SHP77 treated with DMSO at 0.1 percent for 48 hours (cell line): ENCODE results near the gene USF1.

Experiments
- DNase-seq: peaks from one replicate; lab custom pipeline; 2025; lab: John Stamatoyannopoulos, UW

Gene USF1, protein sequence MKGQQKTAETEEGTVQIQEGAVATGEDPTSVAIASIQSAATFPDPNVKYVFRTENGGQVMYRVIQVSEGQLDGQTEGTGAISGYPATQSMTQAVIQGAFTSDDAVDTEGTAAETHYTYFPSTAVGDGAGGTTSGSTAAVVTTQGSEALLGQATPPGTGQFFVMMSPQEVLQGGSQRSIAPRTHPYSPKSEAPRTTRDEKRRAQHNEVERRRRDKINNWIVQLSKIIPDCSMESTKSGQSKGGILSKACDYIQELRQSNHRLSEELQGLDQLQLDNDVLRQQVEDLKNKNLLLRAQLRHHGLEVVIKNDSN

GRCh38 chr1:161045736-161046604 is at the start of gene USF1:
Gene USF1 (minus strand): TSS chr1:161045977. CDS start chr1:161043275, 2,702 bp downstream.
- peak; percentile 97 for DNase-seq

GRCh38 chr1:161095230-161095629 is 49.5 kb upstream of the USF1 start:
- DNase-seq, result no peak

DNA sequence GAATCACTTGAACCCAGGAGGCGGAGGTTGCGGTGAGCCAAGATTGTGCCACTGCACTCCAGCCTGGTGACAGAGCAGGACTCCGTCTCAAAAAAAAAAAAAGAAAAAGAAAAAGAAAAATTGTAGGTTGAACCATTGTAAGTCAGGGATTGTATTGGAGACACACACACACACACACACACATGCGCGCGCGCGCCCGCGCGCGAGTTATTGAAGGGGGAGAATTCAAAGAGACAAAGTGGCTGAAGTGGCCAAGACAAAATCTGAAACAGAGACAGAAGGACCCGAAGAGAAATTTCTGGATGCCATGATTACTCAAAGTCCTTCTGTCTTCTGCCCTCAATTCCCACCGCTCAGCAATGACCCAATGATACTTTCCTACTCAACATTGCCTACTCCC is 48.7 kb upstream of the USF1 start:
- DNase-seq, result no peak

- DNase-seq, result no peak
These were observed 46.8 kb upstream of the USF1 start for GRCh38 chr1:161092621-161093028.

DNA sequence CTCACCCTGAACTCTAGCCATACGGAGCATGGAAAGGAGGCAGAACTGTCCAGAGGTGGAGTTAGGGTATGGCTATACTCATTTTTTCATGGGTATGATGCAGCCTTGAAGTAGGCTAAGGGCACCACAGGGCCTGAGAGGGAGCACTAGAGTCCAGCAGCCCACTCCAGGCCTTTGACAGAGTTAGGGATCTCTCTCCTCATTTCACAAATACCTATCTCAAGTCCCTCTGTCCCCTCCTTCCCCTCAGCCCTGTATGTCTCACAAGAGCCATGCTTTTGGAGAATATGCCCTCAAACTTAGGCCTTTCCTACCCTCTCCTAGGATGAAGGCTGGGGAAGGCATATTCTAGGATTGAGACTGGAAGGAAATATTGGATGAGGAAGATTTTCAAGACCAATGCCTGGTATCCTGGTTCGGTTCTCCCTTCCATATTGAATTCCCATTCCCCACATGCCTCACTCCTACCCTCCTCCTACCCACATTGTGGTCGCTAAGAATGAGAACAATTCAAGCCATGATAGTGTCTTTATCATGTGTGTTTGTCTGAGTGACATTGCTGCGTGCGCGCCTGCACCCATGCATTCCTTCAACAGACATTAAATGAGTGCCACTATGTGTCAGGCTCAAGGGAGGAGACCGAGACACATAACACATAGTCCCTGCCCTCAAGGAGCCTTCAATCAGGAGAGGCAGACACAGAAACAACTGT is 46.2 kb upstream of the USF1 start:
- no peak for DNase-seq

DNA sequence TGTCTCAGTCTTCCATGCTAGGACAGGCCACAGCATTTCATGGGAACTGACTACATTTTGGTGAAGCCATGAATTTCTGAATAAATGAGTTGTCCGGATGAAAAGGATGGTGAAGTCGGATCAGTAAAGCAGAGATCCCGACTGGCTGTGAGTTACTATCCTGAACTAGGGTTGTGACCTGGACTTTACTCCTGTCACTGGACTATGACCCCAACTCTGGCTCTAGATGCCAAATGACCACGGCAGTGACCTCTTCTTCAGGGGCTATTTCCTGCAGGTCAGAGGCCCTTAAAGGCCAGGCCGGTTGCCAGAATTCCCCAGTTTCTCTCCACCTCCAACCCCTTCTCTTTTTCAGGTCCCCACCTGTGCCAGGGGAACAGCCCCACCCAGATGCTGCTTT is 45.3 kb upstream of the USF1 start:
- DNase-seq, result no peak

DNA sequence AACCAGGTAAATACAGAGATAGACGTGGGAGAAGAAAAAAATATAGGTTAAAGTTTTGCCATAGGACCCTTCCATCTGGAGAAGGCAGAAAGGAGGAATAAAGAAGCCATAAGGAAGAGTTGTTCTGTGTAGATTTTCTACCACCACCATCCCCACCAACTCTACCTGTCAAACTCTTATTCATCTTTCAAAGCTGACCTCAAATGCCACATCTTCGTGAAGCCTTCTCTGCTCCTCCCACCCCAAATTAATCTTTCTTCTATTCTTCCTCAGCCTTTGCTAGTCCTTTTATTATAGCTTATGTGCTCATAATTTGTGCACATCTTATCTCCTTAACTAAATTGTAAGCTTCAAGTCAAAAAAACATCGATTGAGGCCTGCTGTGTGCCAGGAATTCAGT is 44.8 kb upstream of the USF1 start:
- no peak for DNase-seq

DNA sequence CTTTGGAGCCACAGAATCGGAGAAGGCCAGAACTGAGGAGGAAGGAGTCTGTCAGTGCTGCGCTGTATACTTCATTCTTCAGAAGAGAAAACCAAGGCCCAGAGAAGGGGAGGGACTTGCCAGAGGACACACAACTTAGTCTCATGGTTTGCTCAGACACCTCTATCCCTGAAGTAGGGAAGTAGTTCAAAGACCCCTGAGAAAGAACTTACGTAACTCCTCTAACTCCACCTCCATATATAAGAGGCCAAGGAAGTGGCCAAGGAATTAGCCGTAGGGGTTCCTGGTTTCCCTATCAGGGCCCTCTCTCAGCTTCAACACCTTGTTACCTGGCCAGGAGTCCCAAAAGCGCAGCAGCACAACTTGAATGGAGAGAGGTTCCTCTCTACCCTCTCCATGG is 44.2 kb upstream of the USF1 start:
- DNase-seq, result no peak

DNA sequence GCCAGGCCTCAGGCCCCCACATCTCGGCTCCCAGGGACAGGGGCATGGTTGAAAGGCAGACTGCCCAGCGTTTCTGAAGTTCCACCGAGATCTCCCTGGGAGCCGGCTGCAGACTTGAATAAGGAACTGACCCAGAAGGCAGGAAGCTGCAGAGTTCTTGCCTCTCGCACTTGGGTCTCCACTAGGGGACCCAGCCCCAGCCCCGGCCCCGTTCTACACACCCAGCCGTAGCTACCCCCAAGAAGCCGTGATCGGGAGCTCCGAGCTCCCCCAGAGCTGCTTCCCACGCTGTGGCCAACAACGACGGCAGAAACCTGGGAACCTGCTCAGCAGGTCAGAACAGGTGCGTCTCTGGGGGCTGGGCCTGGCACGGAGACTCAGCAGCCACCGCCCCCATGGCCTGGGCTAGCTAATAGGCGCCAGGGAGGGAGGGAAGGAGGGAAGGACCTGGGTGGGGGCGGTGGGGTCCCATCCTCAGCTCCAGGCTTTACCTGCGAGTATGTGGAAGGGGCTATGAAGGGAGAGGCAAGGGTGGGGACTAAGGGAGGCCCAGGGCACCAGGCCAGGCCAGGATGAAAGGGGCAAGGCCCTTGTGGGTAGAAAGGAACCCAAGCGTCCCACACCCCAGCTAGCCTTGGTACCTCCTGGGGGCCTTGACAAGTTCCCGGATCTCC is 43.6 kb upstream of the USF1 start, which contains the start of gene NECTIN4:
NECTIN4 (minus strand) TSS at position 308 of the 674 bp plus-strand sequence; CDS start at position 46, 262 bp downstream.
- DNase-seq, result no peak

GRCh38 chr1:161088587-161089110 is 42.9 kb upstream of the USF1 start:
- DNase-seq, result no peak

- DNase-seq, result no peak
These were observed 40.7 kb upstream of the USF1 start for GRCh38 chr1:161086457-161086856.

GRCh38 chr1:161085165-161085564 is 39.4 kb upstream of the USF1 start:
- DNase-seq, result no peak

GRCh38 chr1:161084597-161084988 is 38.8 kb upstream of the USF1 start:
- no peak for DNase-seq

GRCh38 chr1:161083748-161084596 is 38.2 kb upstream of the USF1 start:
- no peak for DNase-seq

DNA sequence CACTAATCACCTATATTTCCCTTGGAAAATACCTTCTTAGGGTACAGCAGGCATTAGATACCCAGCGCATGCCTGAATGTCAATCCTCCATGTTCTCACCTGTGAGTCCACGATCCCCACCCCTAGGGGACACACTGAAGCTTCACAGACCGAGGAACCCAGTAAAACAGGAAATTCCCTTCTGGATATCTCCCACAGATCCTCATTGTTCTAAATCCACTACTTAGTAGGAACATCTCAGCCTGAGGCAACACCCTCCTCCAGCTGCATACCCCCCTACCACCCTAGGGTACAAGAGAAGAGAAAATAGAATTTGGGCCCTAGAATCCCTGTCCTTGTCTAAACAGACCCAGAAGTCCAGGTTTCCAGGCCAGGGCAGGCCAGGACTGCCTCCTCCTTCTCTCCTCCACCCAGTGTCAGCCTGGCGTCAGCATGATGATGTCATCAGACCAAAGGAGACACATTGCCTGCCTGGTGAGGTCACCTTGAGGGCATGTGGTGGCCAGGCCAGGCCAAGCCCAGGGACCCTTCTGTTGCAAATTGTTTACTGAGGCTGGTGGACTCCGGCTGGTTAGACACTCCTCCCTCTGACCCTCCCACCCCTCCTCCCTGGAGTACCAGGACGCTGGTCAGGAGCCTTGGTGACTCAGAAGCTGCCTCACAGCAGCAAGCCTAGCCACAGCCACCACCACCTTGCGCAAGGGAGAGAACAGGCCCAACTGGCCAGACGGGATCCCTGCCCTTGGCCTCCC is 37.4 kb upstream of the USF1 start:
- no peak for DNase-seq

GRCh38 chr1:161082483-161082882 is 36.7 kb upstream of the USF1 start:
- DNase-seq, result no peak

GRCh38 chr1:161081519-161081918 is 35.7 kb upstream of the USF1 start:
- DNase-seq, result no peak

- no peak for DNase-seq
These were observed 34.9 kb upstream of the USF1 start for GRCh38 chr1:161080441-161081405.
